PC-9 (cell line): ENCODE measurements around the gene GNG7. TPM values are rescaled to one million over a fixed set of nuclear protein-coding genes. Genes with fewer than 3 reads are reported as not detected.

Experiments
- BruUV-seq: library from RNA; stranded (reverse); fragments of 400-500 nt; replicated peaks from 2 replicates; lab custom pipeline; 2021; lab: Mats Ljungman, UMichigan
- CTCF ChIA-PET: fragments of 300-600 bp; sonication (Branson Sonifier 250); formaldehyde crosslinking; loops from one replicate; lab custom pipeline; 2022; ENCODE audit warnings: antibody characterized with exemption; lab: Charles Lee
- POLR2A ChIA-PET: fragments of 300-600 bp; sonication (Branson Sonifier 250); formaldehyde crosslinking; loops from one replicate; lab custom pipeline; 2022; ENCODE audit warnings: antibody characterized with exemption; ENCODE audit not compliant: unreplicated experiment; lab: Charles Lee
- DNase-seq, 2 experiments: peaks; one replicate each; pipeline versions ENCODE4 v3.0.0 to v3.0.0-alpha.2; 2015 to 2022; ENCODE audit warnings: mixed read lengths in 1 of 2
- H2AFZ ChIP-seq: fragments of 200-600 bp; sonication (generic); 2 replicates; pipeline ENCODE4 v1.8.1; 2017; ENCODE audit warnings: antibody characterized with exemption
- H3F3A ChIP-seq: fragments of 200-600 bp; sonication (generic); 2 replicates; pipeline ENCODE4 v1.8.1; 2017; ENCODE audit warnings: antibody characterized with exemption, mild to moderate bottlenecking, low read depth; ENCODE audit not compliant: insufficient read depth
- H3K27ac ChIP-seq: fragments of 200-600 bp; sonication (generic); 2 replicates; pipeline ENCODE4 v1.6.1; 2016; ENCODE audit warnings: mixed run types
- H3K27me3 ChIP-seq: fragments of 200-600 bp; sonication (generic); 2 replicates; pipeline ENCODE4 v1.6.1; 2016; ENCODE audit warnings: low read depth, mixed run types; ENCODE audit not compliant: insufficient read depth
- H3K36me3 ChIP-seq: fragments of 200-600 bp; sonication (generic); 2 replicates; pipeline ENCODE4 v1.6.1; 2016; ENCODE audit warnings: low read depth, mixed run types
- H3K4me1 ChIP-seq: fragments of 200-600 bp; sonication (generic); replicated peaks from 2 replicates; pipeline ENCODE4 v1.6.1; 2016; ENCODE audit warnings: mixed run types; ENCODE audit not compliant: insufficient read depth
- H3K4me2 ChIP-seq: fragments of 200-600 bp; sonication (generic); 2 replicates; pipeline ENCODE4 v1.6.1; 2017; ENCODE audit warnings: mixed run types
- H3K4me3 ChIP-seq: fragments of 200-600 bp; sonication (generic); 2 replicates; pipeline ENCODE4 v1.6.1; 2016; ENCODE audit warnings: mixed run types
- H3K79me2 ChIP-seq: fragments of 200-600 bp; sonication (generic); 2 replicates; pipeline ENCODE4 v1.6.1; 2017; ENCODE audit warnings: low read depth, mixed run types
- H3K9me2 ChIP-seq: fragments of 200-600 bp; sonication (generic); 2 replicates; pipeline ENCODE4 v1.8.1; 2017; ENCODE audit warnings: mild to moderate bottlenecking; ENCODE audit not compliant: insufficient read depth
- H3K9me3 ChIP-seq: fragments of 200-600 bp; sonication (generic); 2 replicates; pipeline ENCODE4 v1.8.1; 2016; ENCODE audit warnings: low read depth; ENCODE audit not compliant: insufficient read depth
- H4K20me1 ChIP-seq: fragments of 200-600 bp; sonication (generic); 2 replicates; pipeline ENCODE4 v1.8.1; 2017; ENCODE audit not compliant: insufficient read depth
- CTCF ChIP-seq: fragments of 200-600 bp; sonication (generic); conservative IDR thresholded peaks from 2 replicates; pipeline ENCODE4 v1.6.1; 2017; ENCODE audit warnings: mixed run types, antibody characterized with exemption, mild to moderate bottlenecking, moderate library complexity
- EZH2 ChIP-seq: fragments of 200-600 bp; sonication (generic); IDR thresholded peaks from 2 replicates; pipeline ENCODE4 v1.8.0; 2017; ENCODE audit warnings: antibody characterized with exemption, low read depth
- intact Hi-C: fragments of 100-400 bp; cut with micrococcal nuclease; formaldehyde crosslinking; loops from one replicate; pipeline ENCODE4 v1.10.0; 2022; ENCODE audit not compliant: unreplicated experiment
- total RNA-seq: library from RNA; stranded (reverse); gene quantifications from 2 replicates; pipeline ENCODE4 v1.2.3, GENCODE V29; 2021

GNG7 gene
- total RNA-seq, 1 experiment from 2014 or later, result 2.8 TPM

- ChIA-PET CTCF (no interaction called here), POLR2A (interaction anchor here (0.6 kb wide), 1 partner anchor 198 kb away, joined by 3 read pairs; no protein-coding TSS in a partner anchor)
- no TSS peak for BruUV-seq
- Histone ChIP-seq H3F3A (no peaks in the 10 kb centered on the region), H3K79me2 (no peaks in the 10 kb centered on the region), H3K9me3 (no peaks in the 10 kb centered on the region), H3K27me3 (0 out of 2 replicates have a peak, but pooled peaks cover 4% of the 10 kb centered on the region), H3K9me2 (no peaks in the 10 kb centered on the region), H2AFZ (no peak overlapping the region), H3K4me3 (no peak overlapping the region), H3K36me3 (no peaks in the 10 kb centered on the region), H4K20me1 (no peaks in the 10 kb centered on the region), H3K4me1 (no peaks in the 10 kb centered on the region), H3K27ac (no peak overlapping the region), H3K4me2 (no peak overlapping the region)
- no peak for DNase-seq
- intact Hi-C loops, result no loop called here
- TF ChIP-seq CTCF (no peak), EZH2 (no peak)
Observed at GRCh38 chr19:2703077-2703437, 563 bp upstream of the GNG7 start.

- no peaks in the 10 kb centered on the region for H3K79me2 ChIP-seq
- no peak overlapping the region for H2AFZ ChIP-seq
- CTCF ChIA-PET, result interaction anchor here (0.7 kb wide), 2 partner anchors 30 to 453 kb away, joined by 3 to 23 read pairs; no protein-coding TSS in a partner anchor
- intact Hi-C loops, result no loop called here
- H3K36me3 ChIP-seq, result no peaks in the 10 kb centered on the region
- no peak overlapping the region for H3K27ac ChIP-seq
- no peaks in the 10 kb centered on the region for H3F3A ChIP-seq
- H3K9me2 ChIP-seq, result no peaks in the 10 kb centered on the region
- no peaks in the 10 kb centered on the region for H4K20me1 ChIP-seq
- POLR2A ChIA-PET, result interaction anchor here (0.6 kb wide), 2 partner anchors 29 to 141 kb away, joined by 8 to 19 read pairs; no protein-coding TSS in a partner anchor
- H3K27me3 ChIP-seq, result 0 out of 2 replicates have a peak, but pooled peaks cover 4% of the 10 kb centered on the region
- TF ChIP-seq CTCF (no peak), EZH2 (no peak)
- H3K4me3 ChIP-seq, result no peak overlapping the region
- no peak for DNase-seq
- peak overlapping the region; percentile 44; the same call in 1 of the 2 replicates for H3K4me2 ChIP-seq
- no peaks in the 10 kb centered on the region for H3K4me1 ChIP-seq
- BruUV-seq, result no TSS peak
- no peaks in the 10 kb centered on the region for H3K9me3 ChIP-seq
Observed at GRCh38 chr19:2701361-2702169, 929 bp downstream of the GNG7 start.

- no peaks in the 10 kb centered on the region for H3K9me2 ChIP-seq
- H3F3A ChIP-seq, result no peaks in the 10 kb centered on the region
- intact Hi-C loops, result no loop called here
- no peak overlapping the region for H3K4me2 ChIP-seq
- H3K27me3 ChIP-seq, result 0 out of 2 replicates have a peak, but pooled peaks cover 4% of the 10 kb centered on the region
- H3K4me1 ChIP-seq, result no peaks in the 10 kb centered on the region
- H2AFZ ChIP-seq, result no peak overlapping the region
- no peaks in the 10 kb centered on the region for H3K36me3 ChIP-seq
- no peak overlapping the region for H3K27ac ChIP-seq
- H3K79me2 ChIP-seq, result no peaks in the 10 kb centered on the region
- no peak overlapping the region for H3K4me3 ChIP-seq
- no peaks in the 10 kb centered on the region for H3K9me3 ChIP-seq
- TF ChIP-seq CTCF (no peak), EZH2 (no peak)
- DNase-seq, result no peak
- ChIA-PET POLR2A (interaction anchor here (0.6 kb wide), 1 partner anchor 140 kb away, joined by 19 read pairs; no protein-coding TSS in a partner anchor), CTCF (interaction anchor here (0.7 kb wide), 1 partner anchor 29 kb away, joined by 23 read pairs; no protein-coding TSS in a partner anchor)
- H4K20me1 ChIP-seq, result no peaks in the 10 kb centered on the region
- BruUV-seq, result no TSS peak
Observed at GRCh38 chr19:2700660-2701360, 1.7 kb downstream of the GNG7 start.
